KMS-11 (cell line): ENCODE measurements around the gene ALDH9A1.

Source experiments
- H2AFZ ChIP-seq: fragments of 200-600 bp; sonication (generic); 2 replicates; pipeline ENCODE4 v1.6.1; 2016; ENCODE audit warnings: antibody characterized with exemption, mixed run types, low read depth
- H3K27ac ChIP-seq: fragments of 200-600 bp; sonication (generic); 2 replicates; pipeline ENCODE4 v1.6.1; 2016; ENCODE audit warnings: mild to moderate bottlenecking, mixed run types
- H3K27me3 ChIP-seq: fragments of 200-600 bp; sonication (generic); 2 replicates; pipeline ENCODE4 v1.6.1; 2017; ENCODE audit warnings: mild to moderate bottlenecking, low read depth, mixed run types, moderate library complexity; ENCODE audit not compliant: insufficient read depth
- H3K36me3 ChIP-seq: fragments of 200-600 bp; sonication (generic); 2 replicates; pipeline ENCODE4 v1.6.1; 2017; ENCODE audit warnings: mild to moderate bottlenecking, mixed run types; ENCODE audit not compliant: insufficient read depth
- H3K4me1 ChIP-seq: fragments of 200-600 bp; sonication (generic); 2 replicates; pipeline ENCODE4 v1.6.1; 2016; ENCODE audit warnings: mild to moderate bottlenecking, low read depth, mixed run types; ENCODE audit not compliant: poor library complexity, severe bottlenecking
- H3K4me2 ChIP-seq: fragments of 200-600 bp; sonication (generic); 2 replicates; pipeline ENCODE4 v1.7.0; 2016; ENCODE audit warnings: mild to moderate bottlenecking, mixed run types
- H3K4me3 ChIP-seq: fragments of 200-600 bp; sonication (generic); IDR thresholded peaks from 2 replicates; pipeline ENCODE4 v1.6.1; 2017; ENCODE audit warnings: low read depth, low read length, mixed read lengths; ENCODE audit not compliant: insufficient read depth
- H3K79me2 ChIP-seq: fragments of 200-600 bp; sonication (generic); 2 replicates; pipeline ENCODE4 v1.6.1; 2016; ENCODE audit warnings: low read depth, mixed run types; ENCODE audit not compliant: insufficient read depth
- H3K9ac ChIP-seq: fragments of 200-600 bp; sonication (generic); 2 replicates; pipeline ENCODE4 v1.6.1; 2016; ENCODE audit warnings: mild to moderate bottlenecking, mixed run types
- H4K20me1 ChIP-seq: fragments of 200-600 bp; sonication (generic); 2 replicates; pipeline ENCODE4 v1.6.1; 2016; ENCODE audit warnings: mild to moderate bottlenecking, mixed run types; ENCODE audit not compliant: insufficient read depth
- CTCF ChIP-seq: fragments of 200-600 bp; sonication (generic); conservative IDR thresholded peaks from 2 replicates; pipeline ENCODE4 v1.6.1; 2017; ENCODE audit warnings: low read depth, mild to moderate bottlenecking, antibody characterized with exemption, low read length, moderate library complexity, mixed read lengths

ALDH9A1 gene

GRCh38 chr1:165633614-165634013 lies 64.7 kb downstream of the ALDH9A1 start:
- Histone ChIP-seq H3K36me3 (no peaks in the 10 kb centered on the region), H3K27me3 (no peaks in the 10 kb centered on the region), H3K4me2 (no peak overlapping the region), H2AFZ (no peak overlapping the region), H3K27ac (no peak overlapping the region), H3K79me2 (no peaks in the 10 kb centered on the region), H4K20me1 (no peaks in the 10 kb centered on the region), H3K9ac (no peak overlapping the region), H3K4me3 (no peak overlapping the region), H3K4me1 (peaks cover 24% of the 10 kb centered on the region)
- TF ChIP-seq CTCF: no peak

GRCh38 chr1:165632491-165632890 lies 65.9 kb downstream of the ALDH9A1 start:
- Histone ChIP-seq H3K79me2 (no peaks in the 10 kb centered on the region), H2AFZ (no peak overlapping the region), H3K4me3 (no peak overlapping the region), H3K4me1 (peaks cover 24% of the 10 kb centered on the region), H3K4me2 (no peak overlapping the region), H3K27me3 (no peaks in the 10 kb centered on the region), H3K9ac (no peak overlapping the region), H3K36me3 (no peaks in the 10 kb centered on the region), H4K20me1 (no peaks in the 10 kb centered on the region), H3K27ac (no peak overlapping the region)
- TF ChIP-seq CTCF: no peak

GRCh38 chr1:165632152-165632469 lies 66.3 kb downstream of the ALDH9A1 start:
- Histone ChIP-seq H3K4me1 (peaks cover 24% of the 10 kb centered on the region), H3K36me3 (no peaks in the 10 kb centered on the region), H3K79me2 (no peaks in the 10 kb centered on the region), H3K4me2 (peak overlapping the region; percentile 87; the same call in 1 of the 2 replicates), H3K27me3 (no peaks in the 10 kb centered on the region), H3K9ac (no peak overlapping the region), H4K20me1 (no peaks in the 10 kb centered on the region), H3K27ac (no peak overlapping the region), H2AFZ (no peak overlapping the region), H3K4me3 (peak overlapping the region; percentile 20)
- TF ChIP-seq CTCF: no peak

GRCh38 chr1:165631342-165632151 lies 66.8 kb downstream of the ALDH9A1 start:
- Histone ChIP-seq H3K9ac (peak overlapping the region; percentile 90), H3K27me3 (no peaks in the 10 kb centered on the region), H4K20me1 (no peaks in the 10 kb centered on the region), H3K36me3 (no peaks in the 10 kb centered on the region), H3K79me2 (no peaks in the 10 kb centered on the region), H2AFZ (peak overlapping the region; percentile 96), H3K27ac (no peak overlapping the region; the same call in 1 of the 2 replicates), H3K4me3 (peak overlapping the region; percentile 73), H3K4me1 (peaks cover 24% of the 10 kb centered on the region), H3K4me2 (peak overlapping the region; percentile 87)
- TF ChIP-seq CTCF: no peak
